GM18511 (cell line): ENCODE measurements around the gene PADI2.

Experiments
- ATAC-seq: cut with Tn5 transposase; IDR thresholded peaks from one replicate; pipeline ENCODE4 v1.9.1; 2021; ENCODE audit warnings: mild to moderate bottlenecking, moderate library complexity; ENCODE audit not compliant: unreplicated experiment

PADI2 gene

GRCh38 chr1:17116643-17117042, 2.6 kb downstream of the PADI2 start:
- ATAC-seq: no peak

GRCh38 chr1:17113963-17114362, 5.3 kb downstream of the PADI2 start:
- ATAC-seq: no peak

GRCh38 chr1:17112496-17113236, 6.6 kb downstream of the PADI2 start:
- no peak for ATAC-seq

- ATAC-seq: no peak
Observed at GRCh38 chr1:17112076-17112475, 7.2 kb downstream of the PADI2 start.

- ATAC-seq: no peak
Observed at GRCh38 chr1:17110555-17110926, 8.7 kb downstream of the PADI2 start.

GRCh38 chr1:17109892-17110554, 9.2 kb downstream of the PADI2 start:
- ATAC-seq: no peak

GRCh38 chr1:17108786-17109185, 10.5 kb downstream of the PADI2 start:
- ATAC-seq: no peak

- ATAC-seq: no peak
Observed at GRCh38 chr1:17108360-17108759, 10.9 kb downstream of the PADI2 start.

GRCh38 chr1:17104782-17105181, 14.5 kb downstream of the PADI2 start:
- ATAC-seq: no peak

- no peak for ATAC-seq
Observed at GRCh38 chr1:17102232-17102631, 17.0 kb downstream of the PADI2 start.

- no peak for ATAC-seq
Observed at GRCh38 chr1:17101261-17101660, 18.0 kb downstream of the PADI2 start.

GRCh38 chr1:17099616-17100340, 19.5 kb downstream of the PADI2 start:
- ATAC-seq: no peak

GRCh38 chr1:17098446-17099317, 20.6 kb downstream of the PADI2 start:
- no peak for ATAC-seq

GRCh38 chr1:17097787-17098186, 21.5 kb downstream of the PADI2 start:
- ATAC-seq: no peak

GRCh38 chr1:17097147-17097546, 22.1 kb downstream of the PADI2 start:
- no peak for ATAC-seq

GRCh38 chr1:17096584-17096983, 22.7 kb downstream of the PADI2 start:
- ATAC-seq: no peak

GRCh38 chr1:17095141-17095540, 24.1 kb downstream of the PADI2 start:
- ATAC-seq: no peak

GRCh38 chr1:17094664-17095063, 24.6 kb downstream of the PADI2 start:
- peak; percentile 67 for ATAC-seq

GRCh38 chr1:17093822-17094393, 25.3 kb downstream of the PADI2 start:
- no peak for ATAC-seq

GRCh38 chr1:17091252-17091651, 28.0 kb downstream of the PADI2 start:
- no peak for ATAC-seq

GRCh38 chr1:17089506-17089905, 29.7 kb downstream of the PADI2 start:
- ATAC-seq: no peak
